ENCODE data around the gene GAK. TPM values are rescaled to one million over a fixed set of nuclear protein-coding genes. Genes with fewer than 3 reads are reported as not detected.

The GAK gene
- total and polyA plus RNA-seq, 2 of the 13 experiments (the other 11 are each of a cell fraction or from before 2014, with no cell fraction given) = 17.5 to 44.3 TPM

DNA sequence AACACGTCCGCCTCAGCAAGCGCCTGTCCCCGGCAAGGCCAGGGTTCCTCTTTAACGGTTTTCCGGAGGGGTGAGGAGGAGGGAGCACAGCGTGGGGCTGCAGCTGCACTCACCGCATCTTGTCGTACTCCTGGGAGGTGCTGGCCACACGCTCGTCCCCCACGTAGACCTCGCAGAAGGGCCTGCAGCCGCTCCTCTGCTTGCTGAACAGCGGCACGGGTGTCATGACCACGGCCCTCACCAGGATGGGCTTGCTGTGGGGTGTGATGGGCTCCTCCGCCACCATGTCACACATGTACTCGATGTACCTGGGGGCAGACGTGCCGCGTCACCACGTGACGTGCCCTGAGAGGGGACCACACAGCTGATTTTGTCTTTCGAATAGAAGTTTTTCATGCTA, 54.6 kb downstream of the GAK start:
- FAIRE-seq (no peak), ATAC-seq (no peak), DNase-seq (ENCODE audit: low spot score) (no peak)
- H2AFZ ChIP-seq (ENCODE audit: low read length) = no peak overlapping the region
- no peak overlapping the region for H3K27ac ChIP-seq (ENCODE audit: extremely low read length, insufficient read depth, low read length)
- CTCF ChIA-PET (ENCODE audit: low intra/inter-chr PET ratio, low total read pairs) = no interaction called here
- H3K27me3 ChIP-seq (ENCODE audit: control insufficient read depth in 1 of 2, insufficient read depth in 2 of 2, low read length in 2 of 2) = no peaks in the 10 kb centered on the region
- POLR2A ChIA-PET = no interaction called here
- in situ Hi-C loops (cut with HindIII; ENCODE audit: extremely low pct_ligation_motif_present, low pct_unique_long_range_greater_than_20kb) (no loop called here), intact Hi-C loops (cut with micrococcal nuclease; ENCODE audit: unreplicated experiment) (no loop called here)
- H3K9ac ChIP-seq (ENCODE audit: insufficient read depth, low read depth, low read length) = no peak overlapping the region
- H3K4me1 ChIP-seq (ENCODE audit: insufficient read depth, low read length) = peaks cover 22% of the 10 kb centered on the region
- TF ChIP-seq HNRNPH1 (optimal IDR thresholded peaks at IDR 0.05; ENCODE audit: low read depth, low read length) (no peak), AGO2 (optimal IDR thresholded peaks at IDR 0.05; ENCODE audit: low read depth, low read length) (peak; percentile 39)
- no peaks in the 10 kb centered on the region for H3K9me3 ChIP-seq (ENCODE audit: low read length)
- no peaks in the 10 kb centered on the region for H4K20me1 ChIP-seq (ENCODE audit: insufficient read depth, low read length)
- WGBS (ENCODE audit: low lambda C conversion rate) = 94% methylated on average over 23 of the region's 25 CpGs
- no peak overlapping the region for H3K4me3 ChIP-seq (replicated peaks in 1 of 3; ENCODE audit: insufficient read depth in 1 of 3, low read depth in 2 of 3, low read length in 3 of 3)
- no peaks in the 10 kb centered on the region for H3K79me2 ChIP-seq (ENCODE audit: insufficient read depth, low read length)
- no peak overlapping the region for H3K4me2 ChIP-seq (ENCODE audit: low read depth, low read length)
- BruUV-seq (replicated peaks) = no TSS peak
- peaks cover 7 to 29% of the 10 kb centered on the region in 2 experiments for H3K36me3 ChIP-seq (replicated peaks in 1 of 2; ENCODE audit: control insufficient read depth in 1 of 2, insufficient read depth in 2 of 2, low read length in 2 of 2)

DNA sequence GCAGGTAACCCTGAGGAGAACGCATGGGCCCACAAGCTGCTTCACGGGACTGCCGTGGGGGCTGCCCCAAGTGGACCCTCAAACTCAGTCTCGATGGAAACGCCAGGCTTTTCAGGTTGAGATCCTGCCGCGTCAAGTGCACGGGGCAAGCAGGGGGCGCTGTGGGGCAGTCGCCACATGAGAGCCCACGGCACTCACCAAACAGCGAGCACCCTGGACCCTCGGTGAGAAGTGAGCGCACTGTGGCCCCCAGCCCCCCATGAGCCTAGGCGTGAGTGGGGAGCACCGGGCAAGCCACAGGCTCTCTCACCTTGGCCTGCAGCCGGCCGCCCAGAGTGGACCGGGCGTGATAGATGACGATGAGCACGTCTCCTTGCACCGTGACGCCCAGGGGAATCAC, 55.3 kb downstream of the GAK start:
- H3K27ac ChIP-seq (ENCODE audit: extremely low read length, insufficient read depth, low read length) = no peak overlapping the region
- H3K27me3 ChIP-seq (ENCODE audit: control insufficient read depth in 1 of 2, insufficient read depth in 2 of 2, low read length in 2 of 2) = no peaks in the 10 kb centered on the region
- no TSS peak for BruUV-seq (replicated peaks)
- no peak for FAIRE-seq
- intact Hi-C loops (cut with micrococcal nuclease; ENCODE audit: unreplicated experiment) = no loop called here
- CTCF ChIA-PET (ENCODE audit: low intra/inter-chr PET ratio, low total read pairs) = no interaction called here
- H3K4me1 ChIP-seq (ENCODE audit: insufficient read depth, low read length) = peaks cover 22% of the 10 kb centered on the region
- no peak for ATAC-seq
- DNase-seq (ENCODE audit: low spot score) = no peak
- no peak overlapping the region for H3K4me2 ChIP-seq (ENCODE audit: low read depth, low read length)
- H3K4me3 ChIP-seq (replicated peaks in 1 of 3; ENCODE audit: insufficient read depth in 1 of 3, low read depth in 2 of 3, low read length in 3 of 3) = no peak overlapping the region
- H3K9me3 ChIP-seq (ENCODE audit: low read length) = no peaks in the 10 kb centered on the region
- no peak overlapping the region for H2AFZ ChIP-seq (ENCODE audit: low read length)
- POLR2A ChIA-PET = no interaction called here
- WGBS (ENCODE audit: low lambda C conversion rate) = 95% methylated on average over 23 of the region's 24 CpGs
- H3K79me2 ChIP-seq (ENCODE audit: insufficient read depth, low read length) = no peaks in the 10 kb centered on the region
- no peaks in the 10 kb centered on the region for H4K20me1 ChIP-seq (ENCODE audit: insufficient read depth, low read length)
- in situ Hi-C loops (cut with HindIII; ENCODE audit: extremely low pct_ligation_motif_present, low pct_unique_long_range_greater_than_20kb) = no loop called here
- no peak overlapping the region for H3K9ac ChIP-seq (ENCODE audit: insufficient read depth, low read depth, low read length)
- H3K36me3 ChIP-seq (replicated peaks in 1 of 2; ENCODE audit: control insufficient read depth in 1 of 2, insufficient read depth in 2 of 2, low read length in 2 of 2) = peaks cover 8 to 25% of the 10 kb centered on the region in 2 experiments
- TF ChIP-seq ETS1 (CRISPR knock-in tag; IDR thresholded peaks at IDR 0.05) = no peak
- TF ChIP-seq, protein P1, sequence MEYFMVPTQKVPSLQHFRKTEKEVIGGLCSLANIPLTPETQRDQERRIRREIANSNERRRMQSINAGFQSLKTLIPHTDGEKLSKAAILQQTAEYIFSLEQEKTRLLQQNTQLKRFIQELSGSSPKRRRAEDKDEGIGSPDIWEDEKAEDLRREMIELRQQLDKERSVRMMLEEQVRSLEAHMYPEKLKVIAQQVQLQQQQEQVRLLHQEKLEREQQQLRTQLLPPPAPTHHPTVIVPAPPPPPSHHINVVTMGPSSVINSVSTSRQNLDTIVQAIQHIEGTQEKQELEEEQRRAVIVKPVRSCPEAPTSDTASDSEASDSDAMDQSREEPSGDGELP (IDR thresholded peaks at IDR 0.05; ENCODE audit: borderline replicate concordance, low read depth) = no peak
- TF ChIP-seq MYC (CRISPR knock-in tag; IDR thresholded peaks at IDR 0.05; ENCODE audit: borderline replicate concordance) = no peak
- no peak for TF ChIP-seq ZNF180 (CRISPR knock-in tag; IDR thresholded peaks at IDR 0.05; ENCODE audit: borderline replicate concordance, low read depth)
- TF ChIP-seq AHR (CRISPR knock-in tag; IDR thresholded peaks at IDR 0.05) = no peak
- no peak for TF ChIP-seq RFXANK (CRISPR knock-in tag; IDR thresholded peaks at IDR 0.05)
- TF ChIP-seq HNRNPLL (IDR thresholded peaks at IDR 0.05; ENCODE audit: low read depth, low read length, poor library complexity, severe bottlenecking) = peak; percentile 20
- no peak for TF ChIP-seq GABPA (IDR thresholded peaks at IDR 0.05; ENCODE audit: low read depth, low read length)
- TF ChIP-seq GABPA (CRISPR knock-in tag; IDR thresholded peaks at IDR 0.05; ENCODE audit: low read depth) = no peak
- TF ChIP-seq MXI1 (IDR thresholded peaks at IDR 0.05; ENCODE audit: borderline replicate concordance, low read depth, low read length) = no peak
- TF ChIP-seq BRCA1 (CRISPR knock-in tag; IDR thresholded peaks at IDR 0.05) = no peak
- TF ChIP-seq SMC3 (IDR thresholded peaks at IDR 0.05; ENCODE audit: low read length) = no peak
- no peak for TF ChIP-seq NCOR1 (IDR thresholded peaks at IDR 0.05; ENCODE audit: borderline replicate concordance, low read length)
- TF ChIP-seq, protein P2, sequence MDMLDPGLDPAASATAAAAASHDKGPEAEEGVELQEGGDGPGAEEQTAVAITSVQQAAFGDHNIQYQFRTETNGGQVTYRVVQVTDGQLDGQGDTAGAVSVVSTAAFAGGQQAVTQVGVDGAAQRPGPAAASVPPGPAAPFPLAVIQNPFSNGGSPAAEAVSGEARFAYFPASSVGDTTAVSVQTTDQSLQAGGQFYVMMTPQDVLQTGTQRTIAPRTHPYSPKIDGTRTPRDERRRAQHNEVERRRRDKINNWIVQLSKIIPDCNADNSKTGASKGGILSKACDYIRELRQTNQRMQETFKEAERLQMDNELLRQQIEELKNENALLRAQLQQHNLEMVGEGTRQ (IDR thresholded peaks at IDR 0.05; ENCODE audit: low read depth, low read length) = no peak
- TF ChIP-seq, protein P2 (CRISPR knock-in tag; IDR thresholded peaks at IDR 0.05; ENCODE audit: borderline replicate concordance) = no peak
- TF ChIP-seq ZNF121 (CRISPR knock-in tag; IDR thresholded peaks at IDR 0.05) = no peak
